LHCN-M2 (cell line): ENCODE measurements around the gene SOCS3. TPM values are rescaled to one million over a fixed set of nuclear protein-coding genes. Genes with fewer than 3 reads are reported as not detected.
"Not testable (repeated sequence)": the region's sequence is repeated elsewhere in the genome, so short reads cannot be mapped to it uniquely, and the experiment has no call there.

ENCODE experiments used
- DNase-seq: peaks from one replicate; pipeline ENCODE4 v3.0.0-alpha.2; 2012; ENCODE audit warnings: low read depth
- total RNA-seq: library from RNA; depleted of rRNA; stranded (reverse); fragments of >200 nt; gene quantifications from 2 replicates; pipeline ENCODE4 v1.2.3, GENCODE V29; 2014; rRNA removed

Gene SOCS3
- total RNA-seq, 1 experiment from 2014 or later, result 29.3 TPM

DNA sequence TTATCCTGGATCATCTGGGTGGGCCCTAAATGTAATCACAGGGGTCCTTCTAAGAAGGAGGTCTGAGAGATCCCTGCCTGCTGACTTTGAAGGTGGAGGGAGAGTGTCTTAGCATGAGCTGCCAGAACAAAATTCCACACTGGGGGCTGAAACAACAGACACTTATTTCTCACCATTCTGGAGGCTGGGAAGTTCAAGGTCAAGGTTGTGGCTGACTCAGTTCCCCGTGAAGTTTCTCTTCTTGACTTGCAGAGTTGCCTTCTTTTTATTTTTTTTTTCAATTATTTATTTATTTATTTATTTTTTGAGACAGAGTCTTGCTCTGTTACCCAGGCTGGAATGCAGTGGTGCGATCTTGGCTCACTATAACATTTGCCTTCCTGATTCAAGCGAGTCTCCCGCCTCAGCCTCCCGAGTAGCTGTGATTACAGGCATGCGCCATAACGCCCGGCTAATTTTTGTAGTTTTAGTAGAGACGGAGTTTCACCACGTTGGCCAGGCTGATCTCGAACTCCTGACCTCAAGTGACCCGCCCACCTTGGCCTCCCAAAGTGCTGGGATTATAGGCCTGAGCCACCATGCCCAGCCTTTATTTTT lies 50.1 kb downstream of the SOCS3 start:
- DNase-seq, result not testable (repeated sequence)

GRCh38 chr17:78307887-78308638 lies 51.8 kb downstream of the SOCS3 start:
- no peak for DNase-seq

DNA sequence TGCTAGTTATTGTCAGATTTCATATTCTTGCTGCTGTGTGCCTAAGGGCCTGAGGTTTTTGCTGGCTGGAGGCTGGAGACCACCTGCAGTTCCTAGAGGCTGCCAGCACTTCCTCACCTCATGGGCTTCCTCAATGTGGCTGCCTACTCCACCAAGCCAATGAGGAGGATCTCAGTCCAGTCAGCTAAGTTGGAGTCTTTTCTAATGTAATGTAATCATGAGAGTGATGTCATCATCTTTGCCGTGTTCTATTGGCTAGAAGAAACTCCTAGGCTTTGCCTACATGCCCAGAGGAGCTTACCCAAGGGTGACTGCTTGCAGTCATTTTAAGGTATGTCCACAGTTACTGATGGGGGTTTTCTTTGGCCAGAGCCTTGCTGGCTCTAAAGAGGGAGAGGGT lies 53.0 kb downstream of the SOCS3 start:
- DNase-seq, result no peak

Other genes starting within 250 kb of the SOCS3 start
- 0.11 TPM in 1 of 2 replicates, not detected in the other for gene TMC6, start 231.3 kb downstream of the SOCS3 start, total RNA-seq
- not detected in 2 replicates for gene TMC8, start 229.3 kb downstream of the SOCS3 start, total RNA-seq
- not detected in 2 replicates for gene C17orf99, start 213.7 kb downstream of the SOCS3 start, total RNA-seq
- gene SYNGR2, start 191.5 kb downstream of the SOCS3 start, total RNA-seq, result 0.45 and 1.6 TPM in 2 replicates
- 179 and 198 TPM in 2 replicates for gene TK1, start 173.0 kb downstream of the SOCS3 start, total RNA-seq
- gene AFMID, start 172.7 kb downstream of the SOCS3 start, total RNA-seq, result 25.6 and 34.7 TPM in 2 replicates
- 179 and 192 TPM in 2 replicates for gene BIRC5, start 145.8 kb downstream of the SOCS3 start, total RNA-seq
- not detected in 2 replicates for gene TMEM235, start 128.4 kb downstream of the SOCS3 start, total RNA-seq
- 31.9 and 35.0 TPM in 2 replicates for gene PGS1, start 18.6 kb upstream of the SOCS3 start, total RNA-seq
- not detected in 2 replicates for gene DNAH17, start 217.3 kb upstream of the SOCS3 start, total RNA-seq